ENCODE data around the gene MAGEB6.

MAGEB6 gene

GRCh38 chrX:26215869-26216268 is 23.6 kb downstream of the MAGEB6 start, which contains the start of gene MAGEB5:
TSS of gene MAGEB5 (plus strand) at chrX:26216169. CDS start at chrX:26217302, 1,133 bp downstream.
- DNase-seq (ENCODE audit: low read depth) = no peak
- TF ChIP-seq MYC (IDR thresholded peaks at IDR 0.05; ENCODE audit: low read depth, low read length) = no peak
- TF ChIP-seq CTCF (IDR thresholded peaks at IDR 0.05; ENCODE audit: low read depth, low read length) = no peak
- TF ChIP-seq MAX (IDR thresholded peaks at IDR 0.05; ENCODE audit: low read depth, low read length) = no peak
- TF ChIP-seq POLR2A (IDR thresholded peaks at IDR 0.05; ENCODE audit: extremely low read depth, insufficient read length) = no peak
- no peak within 1 kb of the TSS for H3K4me3 ChIP-seq (ENCODE audit: low read depth, low read length)

- TF ChIP-seq POLR2A (IDR thresholded peaks at IDR 0.05; ENCODE audit: extremely low read depth, insufficient read length) = no peak
- TF ChIP-seq MAX (IDR thresholded peaks at IDR 0.05; ENCODE audit: low read depth, low read length) = no peak
- TF ChIP-seq CTCF (IDR thresholded peaks at IDR 0.05; ENCODE audit: low read depth, low read length) = no peak
- no peak for TF ChIP-seq MYC (IDR thresholded peaks at IDR 0.05; ENCODE audit: low read depth, low read length)
- no peak for DNase-seq (ENCODE audit: low read depth)
- H3K4me3 ChIP-seq (ENCODE audit: low read depth, low read length) = no peak overlapping the region
Measured at GRCh38 chrX:26219351-26219750, 27.1 kb downstream of the MAGEB6 start.

- TF ChIP-seq CTCF (IDR thresholded peaks at IDR 0.05; ENCODE audit: low read depth, low read length) (no peak), POLR2A (IDR thresholded peaks at IDR 0.05; ENCODE audit: extremely low read depth, insufficient read length) (no peak), MAX (IDR thresholded peaks at IDR 0.05; ENCODE audit: low read depth, low read length) (no peak)
- no peak for DNase-seq (ENCODE audit: low read depth)
- no peak overlapping the region for H3K4me3 ChIP-seq (ENCODE audit: low read depth, low read length)
Measured at GRCh38 chrX:26234177-26234576, 41.9 kb downstream of the MAGEB6 start.
